ENCODE measurements around the gene TCF3.

TCF3 gene

GRCh38 chr19:1567848-1568227, 84.6 kb downstream of the TCF3 start:
- DNase-seq, result no peak

GRCh38 chr19:1567116-1567847, 85.1 kb downstream of the TCF3 start:
- peak in 5 of 58 donors; percentile 34 to 61 (median 49) for DNase-seq

- DNase-seq, result peak; percentile 31 to 93 (median 84)
Observed at GRCh38 chr19:1566392-1567115, 85.9 kb downstream of the TCF3 start.

- DNase-seq, result no peak
Observed at GRCh38 chr19:1563251-1563650, 89.2 kb downstream of the TCF3 start.

GRCh38 chr19:1561236-1561842, 91.1 kb downstream of the TCF3 start:
- no peak for DNase-seq

GRCh38 chr19:1560286-1560882, 92.0 kb downstream of the TCF3 start:
- no peak for DNase-seq

All from anterior cingulate cortex (tissue), 58 donors.